ENCODE results near the gene ERFL. TPM values are rescaled to one million over a fixed set of nuclear protein-coding genes. Genes with fewer than 3 reads are reported as not detected.

ERFL gene
- polyA plus RNA-seq, 1 of the 3 experiments (the other 2 are of a cell fraction) = 0.07 TPM

- Histone ChIP-seq H3K79me2 (ENCODE audit: insufficient read depth) (no peaks in the 10 kb centered on the region), H3F3A (replicated peaks; ENCODE audit: insufficient read depth) (no peaks in the 10 kb centered on the region), H3K9me2 (no peaks in the 10 kb centered on the region), H3K4me3 (ENCODE audit: low read depth in 2 of 2, low read length in 1 of 2) (no peak overlapping the region), H3K9me3 (no peaks in the 10 kb centered on the region), H3K27ac (ENCODE audit: low read depth in 2 of 2, low read length in 1 of 2) (no peak overlapping the region), H3K4me1 (ENCODE audit: control insufficient read depth in 1 of 2, insufficient read depth in 2 of 2, low read depth in 1 of 2, low read length in 1 of 2) (peaks cover 0 to 14% of the 10 kb centered on the region in 2 experiments; a peak in 2 of 4 replicates), H3K27me3 (ENCODE audit: insufficient read depth) (peaks cover 24% of the 10 kb centered on the region), H3K4me2 (no peak overlapping the region), H3K9ac (no peak overlapping the region), H3K36me3 (replicated peaks in 1 of 2; ENCODE audit: control insufficient read depth in 1 of 2, insufficient read depth in 2 of 2, low read length in 1 of 2) (no peaks in the 10 kb centered on the region), H4K20me1 (ENCODE audit: insufficient read depth) (0 out of 2 replicates have a peak, but pooled peaks cover 3% of the 10 kb centered on the region), H2AFZ (ENCODE audit: low read depth) (no peak overlapping the region)
- POLR2A ChIA-PET = no interaction called here
- TF ChIP-seq ZBTB33 (IDR thresholded peaks at IDR 0.05; ENCODE audit: borderline replicate concordance, low read depth) (no peak), RFX5 (IDR thresholded peaks at IDR 0.05; ENCODE audit: low read length) (no peak), EP300 (IDR thresholded peaks at IDR 0.05; ENCODE audit: borderline replicate concordance in 1 of 2, low read depth in 1 of 2, low read length in 1 of 2) (no peak), FOXM1 (IDR thresholded peaks at IDR 0.05; ENCODE audit: low read depth) (no peak), TAF1 (IDR thresholded peaks at IDR 0.05; ENCODE audit: borderline replicate concordance, low read depth, low read length) (no peak), PBX3 (IDR thresholded peaks at IDR 0.05) (no peak), FOXJ3 (CRISPR knock-in tag; IDR thresholded peaks at IDR 0.05) (no peak), SIN3A (IDR thresholded peaks at IDR 0.05; ENCODE audit: borderline replicate concordance, low read depth, low read length) (no peak)
- CTCF ChIA-PET = interaction anchor here (2.2 to 3.0 kb wide), 2 partner anchors 19 to 59 kb away, joined by 11 to 17 read pairs; no protein-coding TSS in a partner anchor
- 44% methylated on average over 29 of the region's 29 CpGs for WGBS (ENCODE audit: low lambda C conversion rate)
- peak; percentile 68 for DNase-seq
Observed at GRCh38 chr19:41932720-41933332, 4.6 kb upstream of the ERFL start.

- ChIA-PET POLR2A (no interaction called here), CTCF (interaction anchor here (0.9 to 3.0 kb wide), 2 partner anchors 59 to 73 kb away, joined by 4 to 17 read pairs; no protein-coding TSS in a partner anchor)
- WGBS (ENCODE audit: low lambda C conversion rate) = 53% methylated on average over 11 of the region's 11 CpGs
- Histone ChIP-seq H3K9me2 (no peaks in the 10 kb centered on the region), H3K27ac (ENCODE audit: low read depth in 2 of 2, low read length in 1 of 2) (no peak overlapping the region), H3K4me1 (ENCODE audit: control insufficient read depth in 1 of 2, insufficient read depth in 2 of 2, low read depth in 1 of 2, low read length in 1 of 2) (peaks cover 0 to 14% of the 10 kb centered on the region in 2 experiments; a peak in 2 of 4 replicates), H3K27me3 (ENCODE audit: insufficient read depth) (peaks cover 24% of the 10 kb centered on the region), H3K36me3 (replicated peaks in 1 of 2; ENCODE audit: control insufficient read depth in 1 of 2, insufficient read depth in 2 of 2, low read length in 1 of 2) (no peaks in the 10 kb centered on the region), H3F3A (replicated peaks; ENCODE audit: insufficient read depth) (no peaks in the 10 kb centered on the region), H3K9ac (no peak overlapping the region), H4K20me1 (ENCODE audit: insufficient read depth) (0 out of 2 replicates have a peak, but pooled peaks cover 3% of the 10 kb centered on the region), H3K9me3 (no peaks in the 10 kb centered on the region), H3K4me2 (no peak overlapping the region), H3K4me3 (ENCODE audit: low read depth in 2 of 2, low read length in 1 of 2) (no peak overlapping the region), H2AFZ (ENCODE audit: low read depth) (no peak overlapping the region), H3K79me2 (ENCODE audit: insufficient read depth) (no peaks in the 10 kb centered on the region)
- DNase-seq = no peak
- TF ChIP-seq FOSL2 (IDR thresholded peaks at IDR 0.05; ENCODE audit: borderline replicate concordance, low read depth) (no peak), CHD2 (IDR thresholded peaks at IDR 0.05; ENCODE audit: low read length, partially characterized antibody) (no peak), RXRA (IDR thresholded peaks at IDR 0.05; ENCODE audit: borderline replicate concordance, low read depth) (no peak), USF2 (IDR thresholded peaks at IDR 0.05; ENCODE audit: borderline replicate concordance, low read depth, low read length) (no peak), USF1 (IDR thresholded peaks at IDR 0.05; ENCODE audit: borderline replicate concordance, low read depth) (no peak), IRF3 (IDR thresholded peaks at IDR 0.05; ENCODE audit: low read depth, low read length) (no peak), TCF12 (IDR thresholded peaks at IDR 0.05) (no peak), ELF1 (IDR thresholded peaks at IDR 0.05) (no peak), EP300 (IDR thresholded peaks at IDR 0.05; ENCODE audit: borderline replicate concordance in 1 of 2, low read depth in 1 of 2, low read length in 1 of 2) (no peak), ZBTB33 (IDR thresholded peaks at IDR 0.05; ENCODE audit: borderline replicate concordance, low read depth) (no peak), FOXJ3 (CRISPR knock-in tag; IDR thresholded peaks at IDR 0.05) (no peak)
Observed at GRCh38 chr19:41932259-41932719, 4.0 kb upstream of the ERFL start.
